ENCODE measurements around the gene CCNB2. TPM values are rescaled to one million over a fixed set of nuclear protein-coding genes. Genes with fewer than 3 reads are reported as not detected.

CCNB2 gene
- total RNA-seq, 1 experiment from 2014 or later, result 116 TPM

DNA sequence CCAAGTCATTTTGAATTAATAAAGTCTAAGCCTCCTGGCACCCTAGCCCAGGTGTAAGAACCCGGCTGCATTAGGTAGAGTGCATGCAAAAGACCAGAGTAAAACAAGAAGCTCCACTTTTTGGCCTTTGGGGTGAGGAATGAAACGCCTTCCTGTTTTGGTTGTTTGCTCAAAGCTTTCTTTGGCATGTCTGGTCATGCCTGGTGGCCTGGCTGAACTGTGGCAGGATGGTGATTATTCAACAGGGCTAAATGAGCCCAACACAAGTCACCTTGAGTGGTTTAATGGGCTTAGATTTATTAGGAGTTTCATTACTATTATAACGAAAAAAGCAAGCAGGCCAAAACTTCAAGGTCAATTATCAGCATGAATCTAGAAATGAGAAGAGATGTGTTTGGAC, 60.8 kb downstream of the CCNB2 start:
- DNase-seq (ENCODE audit: low read depth), result peak; percentile 52

DNA sequence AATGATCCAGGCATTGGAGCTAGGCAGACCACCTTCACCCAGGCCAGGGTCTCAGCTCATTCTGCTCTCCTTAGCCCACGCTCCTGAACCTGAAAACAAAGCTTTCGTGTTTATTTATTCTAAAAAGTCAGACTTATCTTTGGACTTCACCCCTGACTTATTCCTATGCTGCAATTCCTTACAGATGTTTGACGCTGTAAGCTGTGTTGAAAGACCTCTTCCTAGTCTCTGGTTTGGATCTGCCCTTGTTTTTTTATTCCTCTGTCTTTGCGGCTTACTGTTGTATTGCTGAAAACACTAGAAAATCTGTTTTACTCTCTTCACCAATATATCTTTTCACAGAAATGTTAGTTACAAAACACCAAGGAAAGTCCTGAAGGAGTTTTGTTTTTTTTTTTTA, 61.2 kb downstream of the CCNB2 start:
- DNase-seq (ENCODE audit: low read depth), result no peak

DNA sequence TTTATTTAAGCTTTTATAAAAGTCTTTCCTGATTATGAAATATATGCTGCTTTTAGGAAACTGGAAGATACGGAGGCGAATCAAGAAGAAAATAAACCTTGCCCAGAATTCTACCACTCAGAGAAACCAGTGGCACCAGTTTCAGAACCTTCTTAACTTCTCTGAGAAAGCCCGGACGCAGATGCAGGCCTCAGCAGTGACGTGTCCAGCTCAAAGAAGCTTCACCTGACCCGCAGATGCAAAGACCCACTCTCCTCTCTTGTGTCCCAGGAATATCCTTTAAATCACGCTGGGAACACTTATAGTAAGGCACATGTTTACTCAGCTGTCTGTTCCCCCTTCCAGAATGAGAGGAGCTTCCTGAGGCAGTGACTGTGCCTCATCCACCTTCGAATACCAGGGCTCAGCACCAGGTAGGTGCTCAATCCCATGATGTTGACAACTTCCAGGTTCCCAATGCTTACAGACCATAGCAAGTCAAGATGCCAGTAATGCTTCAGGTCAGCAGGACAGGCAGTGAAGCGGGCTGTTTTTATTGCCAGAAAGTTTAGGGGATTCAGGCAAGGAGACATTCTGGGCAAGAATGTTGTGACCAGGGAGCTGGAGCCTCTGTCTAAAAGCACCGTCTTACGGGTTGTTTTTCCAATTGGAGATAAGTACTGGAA, 61.8 kb downstream of the CCNB2 start:
- DNase-seq (ENCODE audit: low read depth), result no peak

DNA sequence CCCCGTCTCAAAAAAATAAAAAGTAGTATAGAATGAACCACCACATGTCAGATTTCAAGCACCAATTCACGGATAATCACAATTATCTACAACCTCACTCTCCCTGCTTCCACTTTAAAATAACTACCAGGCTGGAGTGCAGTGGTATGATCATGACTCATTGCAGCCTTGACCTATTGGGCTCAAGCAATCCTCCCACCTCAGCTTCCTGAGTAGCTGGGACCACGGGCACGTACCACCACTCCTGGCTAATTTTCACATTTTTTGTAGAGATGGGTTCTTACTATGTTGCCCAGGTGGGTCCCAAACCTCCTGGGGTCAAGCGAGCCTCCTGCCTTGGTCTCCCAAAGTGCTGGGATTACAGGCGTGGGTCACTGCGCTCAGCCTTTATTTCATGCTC, 63.6 kb downstream of the CCNB2 start:
- DNase-seq (ENCODE audit: low read depth), result peak; percentile 83

DNA sequence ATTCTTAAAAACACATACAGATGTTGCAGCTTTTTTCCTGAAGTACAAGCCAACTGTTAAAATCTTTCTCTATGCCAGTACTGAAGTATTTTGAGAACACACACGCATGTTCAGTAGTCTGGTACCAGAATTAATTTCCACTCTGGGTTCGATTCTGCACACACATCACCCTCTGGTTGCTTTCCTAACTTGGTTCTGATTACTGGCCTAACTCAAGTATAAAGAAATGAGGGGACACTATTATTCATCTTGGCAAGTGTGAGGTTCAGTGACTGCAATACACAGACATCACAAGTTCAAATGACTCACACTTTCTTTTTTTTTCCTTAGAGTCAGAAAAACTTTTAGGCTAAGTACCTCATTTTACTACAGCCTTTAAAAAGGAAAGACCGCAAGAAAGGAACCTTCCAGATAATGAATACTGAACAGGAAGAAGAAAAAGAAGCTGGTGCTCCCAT, 64.3 kb downstream of the CCNB2 start:
- DNase-seq (ENCODE audit: low read depth), result peak; percentile 86

DNA sequence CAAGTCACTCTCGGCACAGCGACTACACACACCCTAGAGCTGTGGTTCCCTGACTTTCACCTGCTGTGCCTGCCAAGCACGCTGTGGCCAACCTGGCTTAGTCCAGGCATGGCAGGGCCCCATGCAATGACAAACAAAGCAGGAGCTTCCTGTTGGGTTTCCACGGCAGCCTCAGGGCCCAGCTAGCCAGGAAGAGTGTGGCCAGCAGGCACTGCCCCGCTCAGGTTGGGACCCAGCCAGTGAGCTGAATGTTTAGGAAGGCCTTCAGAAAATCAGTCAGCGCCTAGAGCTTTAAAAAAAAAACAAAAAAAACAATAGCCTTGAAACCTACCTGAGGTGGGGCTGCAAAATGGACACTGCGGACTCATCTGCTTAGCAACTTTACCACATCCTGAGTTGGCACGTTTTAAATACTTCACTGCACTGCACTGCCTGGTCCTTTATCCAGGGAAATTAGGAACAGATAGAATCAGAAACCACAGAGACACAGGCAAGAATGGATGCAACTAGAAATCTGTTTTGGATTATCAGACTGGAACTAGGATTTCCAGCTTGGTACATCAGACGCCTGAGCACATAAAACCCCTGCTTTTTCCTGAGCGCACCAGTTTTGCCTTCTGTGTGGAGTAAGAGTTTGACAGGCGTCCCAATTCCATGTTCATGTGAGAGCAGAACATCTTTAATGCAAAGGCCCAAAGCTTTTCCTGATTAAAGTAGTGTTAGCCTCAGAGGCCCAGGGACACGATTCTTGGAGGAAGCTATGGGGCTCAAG, 65.5 kb downstream of the CCNB2 start:
- peak; percentile 91 for DNase-seq (ENCODE audit: low read depth)

DNA sequence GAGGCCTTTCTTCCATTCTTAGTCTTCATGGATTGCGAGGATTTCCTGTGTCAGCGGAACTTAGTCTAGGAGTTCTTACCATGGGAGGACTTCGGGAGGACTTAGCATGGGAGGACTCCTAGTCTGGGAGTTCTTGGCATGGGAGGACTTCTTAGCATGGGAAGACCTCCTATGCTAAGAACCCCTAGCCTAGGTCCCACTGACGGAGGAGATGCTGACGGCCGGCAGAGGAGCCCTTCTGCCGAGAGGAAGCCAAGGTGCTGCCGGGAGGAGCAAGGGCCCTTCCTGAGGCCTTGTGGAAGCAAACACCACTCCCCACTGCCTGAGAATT, 66.1 kb downstream of the CCNB2 start:
- DNase-seq (ENCODE audit: low read depth), result no peak

DNA sequence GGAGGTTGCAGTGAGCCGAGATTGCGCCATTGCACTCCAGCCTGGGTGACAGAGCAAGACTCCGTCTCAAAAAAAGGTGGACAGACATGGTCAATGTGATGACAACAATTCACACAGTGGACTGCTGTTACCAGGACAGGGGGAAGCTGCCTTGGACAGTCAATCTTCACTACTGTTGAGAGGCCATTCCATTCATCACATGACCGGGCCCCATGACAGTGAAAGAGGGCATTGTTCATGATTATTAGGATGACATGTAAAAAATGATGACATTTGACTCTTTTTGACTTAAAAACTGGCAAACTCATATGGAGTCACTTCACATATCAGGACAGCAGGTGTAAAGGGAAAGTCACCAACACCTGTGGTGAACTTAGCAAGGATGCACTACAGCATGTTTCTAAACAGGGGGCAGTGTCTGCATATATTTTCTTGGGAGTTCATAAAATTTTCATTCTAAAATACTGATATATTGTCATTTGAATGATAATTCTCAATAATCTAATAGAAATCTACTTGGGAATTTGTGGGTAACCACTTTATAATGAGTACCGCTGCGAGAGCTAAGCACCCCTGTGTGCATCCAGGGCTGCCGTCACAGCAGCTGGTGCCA, 67.4 kb downstream of the CCNB2 start:
- no peak for DNase-seq (ENCODE audit: low read depth)

DNA sequence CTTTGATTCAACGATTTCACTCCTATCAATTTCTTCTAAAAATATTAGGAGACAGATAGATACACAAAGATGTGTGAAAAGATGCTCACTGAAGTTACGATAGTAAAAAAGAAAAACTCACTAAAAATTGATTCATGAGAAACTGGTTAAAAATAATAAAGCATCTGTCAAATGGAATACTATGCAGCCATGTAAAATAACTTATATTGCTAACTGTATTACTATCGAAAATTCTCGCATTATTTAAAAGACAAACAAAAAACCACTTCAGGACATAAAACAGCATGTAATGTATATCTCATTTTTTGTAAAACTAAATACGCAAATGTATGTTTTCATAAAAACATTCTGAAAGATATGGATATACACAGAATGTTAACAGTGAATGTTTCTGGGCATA, 68.2 kb downstream of the CCNB2 start:
- no peak for DNase-seq (ENCODE audit: low read depth)

DNA sequence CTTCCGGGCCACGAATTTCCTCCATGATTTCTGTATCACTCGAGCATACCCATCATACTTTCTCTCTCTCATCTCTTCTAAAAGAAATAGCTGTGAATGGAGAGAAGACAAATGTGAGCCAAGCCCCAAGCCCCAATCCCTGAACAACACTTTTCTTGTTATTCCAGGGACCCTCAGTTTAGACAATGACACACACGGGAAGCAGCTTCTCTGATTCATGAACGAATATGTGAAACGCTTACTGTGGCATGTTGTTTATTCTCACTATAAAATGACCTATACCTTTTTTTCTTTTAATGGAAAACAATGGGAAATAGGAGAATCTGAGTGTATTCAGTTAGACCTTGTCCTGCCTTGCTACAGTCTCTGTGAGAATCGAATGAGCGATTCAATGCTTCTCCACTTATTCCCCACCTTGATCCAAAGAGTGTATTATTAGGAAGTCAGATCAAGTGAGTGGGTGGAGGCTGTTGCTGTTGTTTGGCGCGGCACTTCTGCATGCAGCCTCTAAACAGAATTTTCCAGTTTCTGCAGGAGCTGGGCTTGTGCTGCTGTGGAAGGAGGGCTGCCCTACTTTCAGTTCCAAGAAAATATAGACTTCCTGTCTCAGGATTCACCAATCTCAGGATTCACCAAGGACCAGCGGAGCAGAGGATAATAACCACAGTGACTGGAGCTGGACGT, 69.3 kb downstream of the CCNB2 start:
- peak; percentile 50 for DNase-seq (ENCODE audit: low read depth)

Small RNA genes lying within 50 kb of the gene (small RNA-seq; reads per million reads assigned to genes)
- 0.09 reads per million for gene MIR2116

Other genes starting within 250 kb of the CCNB2 start
- gene SLTM, start 171.5 kb upstream of the CCNB2 start, total RNA-seq (2014; rRNA removed; shearing (Covaris generic)), result 74.0 and 75.8 TPM in 2 replicates
- gene RNF111, start 117.5 kb upstream of the CCNB2 start, total RNA-seq (2014; rRNA removed; shearing (Covaris generic)), result 12.9 and 17.6 TPM in 2 replicates
- not detected in 2 replicates for gene LDHAL6B, start 101.7 kb downstream of the CCNB2 start, total RNA-seq (2014; rRNA removed; shearing (Covaris generic))

All from HT1080 (cell line).